HUDEP-2 (cell line): ENCODE data around the gene TLR1.
"Not testable (repeated sequence)": the region's sequence is repeated elsewhere in the genome, so short reads cannot be mapped to it uniquely, and the experiment has no call there.

Experiments
- DNase-seq, 76 experiments: peaks; one replicate each; lab custom pipeline; 2025; ENCODE audit not compliant: unreplicated experiment in 76 of 76; lab: John Stamatoyannopoulos, UW

The TLR1 gene

GRCh38 chr4:38777925-38778324 lies 26.7 kb downstream of the TLR1 start:
- DNase-seq, result not testable (repeated sequence)

- DNase-seq, result no peak
Measured at GRCh38 chr4:38775326-38775725, 29.3 kb downstream of the TLR1 start.

GRCh38 chr4:38774181-38774955 lies 30.2 kb downstream of the TLR1 start:
- DNase-seq, result no peak

GRCh38 chr4:38770281-38770680 lies 34.3 kb downstream of the TLR1 start:
- DNase-seq, result not testable (repeated sequence)

- DNase-seq, result no peak
Measured at GRCh38 chr4:38769857-38770256, 34.7 kb downstream of the TLR1 start.

- no peak for DNase-seq
Measured at GRCh38 chr4:38769441-38769840, 35.1 kb downstream of the TLR1 start.

GRCh38 chr4:38768968-38769394 lies 35.6 kb downstream of the TLR1 start:
- no peak for DNase-seq

GRCh38 chr4:38766940-38767339 lies 37.7 kb downstream of the TLR1 start:
- DNase-seq, result not testable (repeated sequence)

- no peak for DNase-seq
Measured at GRCh38 chr4:38765382-38765781, 39.2 kb downstream of the TLR1 start.

- DNase-seq, result no peak
Measured at GRCh38 chr4:38764277-38764676, 40.3 kb downstream of the TLR1 start.

GRCh38 chr4:38762560-38762959 lies 42.0 kb downstream of the TLR1 start:
- no peak for DNase-seq

GRCh38 chr4:38759790-38760122 lies 44.8 kb downstream of the TLR1 start:
- DNase-seq, result no peak

- peak in 25 of 76 experiments; percentile 2 to 28 (median 12) for DNase-seq
Measured at GRCh38 chr4:38759113-38759789, 45.3 kb downstream of the TLR1 start.

- no peak for DNase-seq
Measured at GRCh38 chr4:38757945-38758600, 46.5 kb downstream of the TLR1 start.

GRCh38 chr4:38752941-38753806 lies 51.4 kb downstream of the TLR1 start:
- no peak for DNase-seq

GRCh38 chr4:38752372-38752940 lies 52.1 kb downstream of the TLR1 start:
- DNase-seq, result no peak

GRCh38 chr4:38751341-38752010 lies 53.1 kb downstream of the TLR1 start:
- DNase-seq, result no peak

GRCh38 chr4:38749336-38749735 lies 55.3 kb downstream of the TLR1 start:
- no peak for DNase-seq

GRCh38 chr4:38747629-38748028 lies 57.0 kb downstream of the TLR1 start:
- no peak for DNase-seq
